Jurkat, Clone E6-1 (cell line): Measurements from ENCODE around the gene IRS2.
A peak's percentile ranks its signal among the peaks of the same experiment; 100 is the strongest.

Experiments
- DNase-seq: peaks from one replicate; pipeline ENCODE4 v3.0.0-alpha.2; 2011; ENCODE audit warnings: low read depth, low spot score
- H3K4me3 ChIP-seq: 2 replicates; pipeline ENCODE4 v1.5.1; 2011; ENCODE audit warnings: mild to moderate bottlenecking, low read length, control low read depth, moderate library complexity

The IRS2 gene

DNA sequence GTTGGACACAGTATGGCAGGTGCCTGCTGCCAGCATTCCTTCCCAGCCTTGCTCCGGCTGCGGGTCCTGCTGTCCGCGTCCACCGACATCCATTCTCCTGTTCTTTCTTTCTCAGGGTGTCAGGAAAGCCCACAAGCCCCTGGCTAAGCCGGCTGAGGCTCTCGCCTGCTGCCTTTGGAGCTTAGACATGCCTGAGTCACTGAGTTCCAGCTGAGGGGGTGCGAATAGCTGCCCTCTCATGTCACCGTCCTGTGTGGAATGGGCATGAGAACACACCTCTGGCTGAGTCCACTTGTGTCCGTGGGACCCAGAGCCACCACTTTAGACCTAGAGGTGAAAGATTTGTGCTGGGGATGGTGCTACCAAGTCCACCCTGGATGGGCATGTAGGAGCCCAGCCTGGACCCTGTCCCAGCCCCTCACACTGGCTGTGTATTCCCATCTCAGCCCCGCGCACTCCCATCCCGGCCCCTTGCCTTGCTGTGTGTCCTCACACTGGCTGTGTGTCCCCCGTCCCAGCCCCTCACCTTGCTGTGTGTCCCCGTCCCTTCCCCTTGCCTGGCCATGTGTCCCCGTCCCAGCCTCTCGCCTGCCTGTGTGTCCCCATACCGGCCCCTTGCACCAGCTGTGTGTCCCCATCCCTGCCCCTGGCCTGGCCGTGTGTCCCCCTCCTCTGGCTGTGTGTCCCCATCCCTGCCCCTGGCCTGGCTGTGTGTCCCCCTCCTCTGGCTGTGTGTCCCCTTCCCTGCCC lies 24.6 kb upstream of the IRS2 start:
- DNase-seq, result no peak
- no peak overlapping the region for H3K4me3 ChIP-seq

GRCh38 chr13:109809216-109809932 lies 23.0 kb upstream of the IRS2 start:
- no peak for DNase-seq

DNA sequence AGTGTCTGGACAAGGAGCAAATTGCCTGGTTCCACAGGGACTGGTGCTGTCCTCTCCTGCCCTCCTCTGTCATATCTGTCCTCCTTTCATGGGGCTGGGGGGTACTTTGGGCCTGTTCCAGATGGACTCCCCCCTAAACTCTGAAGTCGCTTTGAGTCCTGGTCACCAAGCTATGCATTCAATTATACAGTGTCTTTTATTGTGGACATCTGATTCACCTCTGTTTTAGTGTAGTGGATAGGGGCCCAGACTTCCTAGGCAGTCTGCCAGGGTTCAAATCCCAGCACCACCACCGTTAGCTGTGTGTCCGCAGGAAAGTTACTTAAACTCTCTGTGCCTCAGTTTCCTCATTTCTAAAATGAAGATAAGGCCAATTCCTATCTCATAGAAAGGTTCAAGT lies 21.0 kb upstream of the IRS2 start:
- no peak overlapping the region for H3K4me3 ChIP-seq
- no peak for DNase-seq

More at GRCh38 chr13:109809216-109809932, 23.0 kb upstream of the IRS2 start:
- H3K4me3 ChIP-seq, result no peak overlapping the region

GRCh38 chr13:109804654-109805053 lies 18.3 kb upstream of the IRS2 start:
- no peak overlapping the region for H3K4me3 ChIP-seq
- DNase-seq, result no peak

- DNase-seq, result no peak
Observed at GRCh38 chr13:109803825-109804224, 17.4 kb upstream of the IRS2 start.

DNA sequence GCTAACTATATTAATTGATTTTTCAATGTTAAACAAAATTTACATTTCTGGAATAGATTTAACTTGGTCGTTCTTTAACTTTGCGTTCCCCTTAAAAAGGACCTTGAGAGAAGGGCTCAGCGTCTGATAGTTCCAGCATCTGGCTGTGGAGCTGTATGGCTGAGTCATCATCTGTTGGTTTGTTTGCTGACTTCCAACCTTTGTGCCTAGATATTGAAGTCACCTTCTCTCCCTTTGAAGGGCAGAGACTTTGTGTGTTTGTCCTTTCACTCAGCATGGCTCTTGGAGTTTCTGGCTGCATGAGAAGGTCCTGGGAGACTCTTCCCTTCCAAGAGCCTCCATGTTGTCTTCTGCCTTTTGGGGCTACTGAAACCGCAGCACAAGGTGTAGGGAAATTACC lies 16.6 kb upstream of the IRS2 start:
- no peak for DNase-seq

More at GRCh38 chr13:109803825-109804224, 17.4 kb upstream of the IRS2 start:
- no peak overlapping the region for H3K4me3 ChIP-seq

GRCh38 chr13:109795011-109795410 lies 8.6 kb upstream of the IRS2 start:
- no peak overlapping the region for H3K4me3 ChIP-seq
- DNase-seq, result no peak

More for the DNA sequence above, 16.6 kb upstream of the IRS2 start:
- H3K4me3 ChIP-seq, result no peak overlapping the region

DNA sequence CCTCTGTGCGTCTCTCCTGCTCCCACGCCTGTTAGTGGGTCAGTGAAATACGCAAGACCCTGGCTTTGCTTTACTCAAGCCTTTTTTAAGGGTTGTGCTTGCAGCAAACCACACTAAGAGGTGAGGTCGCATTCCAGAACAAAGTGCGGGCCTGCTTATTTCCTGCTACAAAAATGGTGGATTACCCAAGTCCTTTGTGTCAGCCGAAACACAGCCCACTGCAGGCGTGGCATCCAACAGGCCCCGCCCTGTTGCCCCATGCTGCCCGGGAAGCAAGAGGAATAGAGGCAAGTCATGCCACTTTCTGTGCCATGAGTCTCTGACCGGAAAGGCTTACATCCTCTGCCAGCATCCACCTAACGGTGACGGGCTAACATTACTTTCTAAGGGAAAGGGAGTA lies 7.7 kb upstream of the IRS2 start:
- no peak for DNase-seq
- no peak overlapping the region for H3K4me3 ChIP-seq

DNA sequence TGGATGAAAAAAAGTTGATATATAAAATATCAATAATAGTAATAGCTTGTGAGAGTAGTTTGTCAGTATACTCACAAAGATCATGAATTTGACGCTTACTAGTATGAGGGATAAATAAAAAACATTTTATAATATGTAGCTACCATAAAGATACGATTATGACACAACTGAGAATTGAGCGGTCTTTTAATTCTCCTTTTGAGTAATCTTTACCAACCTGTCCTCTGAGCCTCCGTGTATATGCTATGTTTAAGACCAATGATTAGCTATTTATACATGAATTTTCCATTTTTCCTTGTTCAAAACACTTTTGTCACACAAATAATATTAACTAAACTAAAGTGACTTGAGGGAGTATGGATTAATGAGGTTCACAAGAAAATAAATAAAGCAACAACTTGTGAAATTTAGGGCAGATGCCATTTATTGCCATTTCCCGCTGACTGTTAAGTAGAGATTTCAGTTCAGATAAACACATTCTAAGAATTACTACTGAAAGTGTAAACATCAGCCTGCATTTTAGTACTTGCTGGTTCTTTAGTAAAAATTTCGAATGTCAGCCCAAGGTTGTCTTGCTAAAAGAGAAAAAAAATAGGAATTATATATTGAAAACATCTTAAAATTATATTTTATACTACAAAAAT lies 6.2 kb upstream of the IRS2 start:
- DNase-seq, result no peak
- no peak overlapping the region for H3K4me3 ChIP-seq

GRCh38 chr13:109790942-109791605 lies 4.7 kb upstream of the IRS2 start:
- H3K4me3 ChIP-seq, result no peak overlapping the region
- DNase-seq, result peak; percentile 25

DNA sequence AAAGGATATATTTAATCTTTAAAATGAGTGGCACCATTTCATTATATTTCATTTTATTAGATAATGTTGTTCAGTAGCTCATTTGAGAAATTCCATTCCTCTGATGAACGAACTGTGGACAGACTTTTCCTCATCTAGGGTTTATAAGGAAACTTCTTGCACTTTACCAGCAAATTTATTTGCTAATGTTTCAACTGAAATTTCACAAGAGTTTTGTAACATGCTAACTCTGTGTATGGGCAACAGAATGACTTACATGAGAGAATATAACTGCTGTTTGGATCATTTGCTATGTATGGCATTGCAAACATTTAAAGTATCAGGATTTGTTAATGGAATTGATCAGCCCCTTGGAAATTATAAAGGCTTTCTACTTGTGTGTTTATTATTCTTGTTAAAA lies 3.7 kb upstream of the IRS2 start:
- no peak overlapping the region for H3K4me3 ChIP-seq
- DNase-seq, result no peak

DNA sequence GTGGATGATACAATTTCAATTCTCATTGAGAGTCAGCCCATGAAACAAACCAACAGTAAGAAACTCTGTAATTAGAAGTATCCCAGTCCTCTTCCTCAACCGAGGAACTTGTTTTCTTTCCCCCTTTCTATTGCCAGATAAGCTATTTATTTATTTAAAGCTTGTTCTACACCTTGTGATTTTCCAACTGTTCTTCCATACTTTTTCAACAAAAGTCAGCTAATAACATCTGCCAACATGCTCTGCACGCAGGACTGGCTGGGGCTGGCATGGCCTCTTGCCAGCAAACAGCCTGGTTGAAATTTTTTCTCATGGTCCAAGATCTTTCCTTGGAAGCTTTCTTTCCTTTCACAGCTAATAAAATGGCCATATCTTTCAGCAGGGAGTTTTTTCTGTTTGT lies 2.9 kb upstream of the IRS2 start:
- no peak for DNase-seq

DNA sequence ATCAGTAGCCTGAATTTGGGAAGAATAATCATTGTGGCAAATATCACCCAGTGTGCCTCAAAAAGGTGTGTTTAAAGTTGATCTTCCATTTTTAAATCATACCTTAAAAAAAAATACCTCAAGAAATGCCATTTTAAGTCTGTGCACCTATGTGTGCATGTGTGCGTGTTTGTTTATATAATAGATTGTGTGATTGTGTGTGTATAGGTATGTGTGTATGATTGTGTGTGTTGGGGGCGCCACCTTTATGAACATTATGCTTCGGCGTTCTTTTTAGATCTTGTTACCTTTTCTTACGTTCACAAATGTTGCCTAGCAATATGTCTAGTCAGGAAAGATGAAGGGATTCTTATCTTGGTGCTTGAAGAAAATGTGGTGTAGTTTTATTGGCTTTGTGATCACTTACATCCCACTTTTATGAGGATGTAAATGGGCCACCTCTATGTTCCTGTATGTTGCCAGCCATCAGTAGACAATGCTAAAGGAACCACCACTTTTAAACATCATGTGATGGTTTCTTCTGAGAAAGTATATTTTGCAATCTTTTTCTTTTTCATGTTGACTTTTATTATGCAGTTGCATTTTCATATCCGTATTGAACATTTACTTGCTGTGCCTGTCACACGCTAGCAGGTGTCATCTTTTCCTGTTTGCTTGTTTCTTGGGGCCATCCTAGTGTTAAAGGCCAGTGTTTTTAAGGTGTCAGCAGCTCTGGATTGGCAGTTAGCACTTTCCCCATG lies 2.2 kb upstream of the IRS2 start:
- DNase-seq, result no peak

More for the DNA sequence above, 2.9 kb upstream of the IRS2 start:
- no peak overlapping the region for H3K4me3 ChIP-seq

GRCh38 chr13:109787135-109787954 lies 962 bp upstream of the IRS2 start:
- H3K4me3 ChIP-seq, result peak overlapping the region; percentile 55

More for the DNA sequence above, 2.2 kb upstream of the IRS2 start:
- no peak overlapping the region for H3K4me3 ChIP-seq

DNA sequence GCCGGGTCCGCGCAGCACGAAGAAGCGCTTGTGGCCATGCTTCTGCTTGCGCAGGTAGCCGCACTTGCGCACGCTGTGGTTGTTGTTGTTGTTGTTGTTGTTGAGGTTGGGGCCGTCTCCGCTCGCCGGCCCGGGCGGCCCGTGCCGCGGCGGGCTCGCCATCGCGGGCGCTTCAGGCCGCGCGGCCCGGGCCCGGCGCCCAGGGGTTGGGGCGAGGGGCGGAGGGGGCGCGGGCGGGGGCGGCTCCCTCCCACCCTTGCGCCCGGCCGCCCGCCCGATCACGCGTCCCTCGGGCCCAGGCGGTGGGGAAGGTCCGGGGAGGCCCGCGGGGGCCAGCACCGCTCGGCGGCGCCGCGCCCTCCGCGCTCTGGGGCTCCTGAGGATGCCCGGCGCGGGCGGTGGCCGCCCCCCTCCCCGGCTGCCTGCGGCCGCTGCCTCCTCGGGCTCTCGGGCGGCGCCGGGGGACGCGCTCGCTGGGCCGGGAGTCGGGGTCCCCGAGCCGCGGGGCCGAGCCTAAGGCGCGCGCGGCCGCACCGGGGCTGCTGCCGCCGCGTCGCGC lies 412 bp downstream of the IRS2 start:
- H3K4me3 ChIP-seq, result no peak overlapping the region
- DNase-seq, result no peak

More at GRCh38 chr13:109787135-109787954, 962 bp upstream of the IRS2 start:
- no peak for DNase-seq

GRCh38 chr13:109785141-109785891 lies 1.1 kb downstream of the IRS2 start:
- DNase-seq, result no peak
- H3K4me3 ChIP-seq, result no peak overlapping the region

- no peak for DNase-seq
- H3K4me3 ChIP-seq, result no peak overlapping the region
Observed at GRCh38 chr13:109784590-109785140, 1.7 kb downstream of the IRS2 start.
